AG08395 (cell line): ENCODE measurements around the gene GRAMD1B.
A peak's percentile ranks its signal among the peaks of the same experiment; 100 is the strongest.

ENCODE experiments used
- DNase-seq: peaks from one replicate; pipeline ENCODE4 v3.0.0; 2012; ENCODE audit warnings: mixed read lengths, low spot score

GRAMD1B gene

GRCh38 chr11:123409456-123410217 is 20.4 kb upstream of the GRAMD1B start:
- no peak for DNase-seq

DNA sequence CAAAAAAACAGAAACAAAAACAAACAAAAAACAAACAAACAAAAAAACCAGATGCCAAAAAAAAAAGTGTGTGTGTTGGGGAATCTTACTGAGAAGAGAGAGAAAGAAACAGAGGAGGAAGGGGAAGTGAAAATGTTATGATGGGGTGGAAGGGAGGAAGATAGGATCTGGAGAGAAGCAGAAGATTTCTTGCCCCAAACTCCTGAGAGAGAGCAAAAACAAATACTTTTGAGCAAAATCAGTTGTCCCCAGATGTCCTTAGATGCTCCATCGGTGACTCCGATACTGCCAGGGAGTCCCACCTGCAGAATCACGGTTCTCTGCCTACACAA is 19.9 kb upstream of the GRAMD1B start:
- no peak for DNase-seq

- DNase-seq = no peak
Observed at GRCh38 chr11:123413636-123414035, 16.4 kb upstream of the GRAMD1B start.

- no peak for DNase-seq
Observed at GRCh38 chr11:123416566-123416965, 13.5 kb upstream of the GRAMD1B start.

GRCh38 chr11:123418351-123419114 is 11.5 kb upstream of the GRAMD1B start:
- no peak for DNase-seq

GRCh38 chr11:123419731-123420452 is 10.2 kb upstream of the GRAMD1B start:
- DNase-seq = no peak

GRCh38 chr11:123421589-123421988 is 8.5 kb upstream of the GRAMD1B start:
- DNase-seq = no peak

DNA sequence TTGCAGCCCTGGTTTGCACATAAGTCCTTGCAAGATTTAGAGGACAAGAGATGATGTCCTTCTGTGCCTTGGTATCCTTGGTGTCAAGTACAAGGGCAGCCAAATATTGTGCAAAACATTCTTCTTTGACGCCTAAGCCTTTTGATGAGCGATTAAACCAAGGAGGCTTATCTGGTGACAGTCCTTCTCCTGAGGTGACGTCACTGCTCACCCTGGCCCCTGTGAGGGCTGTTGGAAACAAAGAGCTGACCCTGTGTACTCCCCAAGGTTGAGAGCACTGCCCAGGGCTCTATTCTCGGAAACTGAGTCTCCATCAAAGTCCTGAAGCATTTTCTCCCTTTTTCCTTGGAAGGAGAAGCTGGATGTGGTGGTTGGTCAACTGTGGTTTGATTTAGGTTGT is 4.7 kb upstream of the GRAMD1B start:
- DNase-seq = no peak

- no peak for DNase-seq
Observed at GRCh38 chr11:123426789-123427188, 3.3 kb upstream of the GRAMD1B start.

DNA sequence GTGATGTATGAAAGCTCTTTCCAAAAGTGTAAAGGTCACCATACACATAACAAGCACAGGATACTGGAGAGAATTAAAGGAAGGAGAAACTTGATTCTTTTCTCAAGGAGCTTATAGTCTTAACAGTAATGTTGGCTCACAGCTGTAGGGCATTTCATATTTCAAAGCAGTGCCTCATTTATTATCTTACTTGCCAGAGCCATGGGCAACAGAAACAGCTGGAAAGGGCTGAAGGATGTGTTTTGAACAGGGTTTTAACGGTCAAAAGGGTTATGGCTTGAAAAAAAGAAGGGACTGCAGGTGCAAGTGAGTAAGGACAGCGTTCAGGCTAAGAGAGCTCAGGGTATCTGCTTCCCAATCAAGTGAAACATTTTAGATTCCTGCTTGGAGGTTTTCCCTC is 2.7 kb upstream of the GRAMD1B start:
- DNase-seq = no peak

GRCh38 chr11:123428116-123428715 is 1.9 kb upstream of the GRAMD1B start:
- no peak for DNase-seq

DNA sequence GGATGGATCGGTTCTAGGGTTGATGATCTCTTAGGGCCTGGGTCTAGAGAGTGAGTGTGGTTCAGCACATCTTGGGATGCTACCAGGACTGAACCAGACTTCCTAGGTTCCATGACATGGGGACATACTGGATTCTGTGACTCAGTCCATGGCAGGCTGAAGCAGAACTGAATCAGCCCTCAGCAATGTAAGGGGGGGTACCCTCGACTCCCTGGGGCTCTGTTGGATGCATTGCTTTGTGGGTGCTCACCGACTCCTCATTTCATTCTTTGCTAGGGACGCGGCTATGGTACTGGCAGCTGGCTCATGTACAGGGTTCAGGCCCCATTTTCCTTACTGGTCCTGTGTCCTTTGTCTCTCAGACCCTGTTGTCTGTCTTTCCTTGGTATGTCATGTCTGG is 733 bp upstream of the GRAMD1B start:
- DNase-seq = peak; percentile 90

- DNase-seq = peak; percentile 51
Observed at GRCh38 chr11:123430721-123431497, 840 bp downstream of the GRAMD1B start.

DNA sequence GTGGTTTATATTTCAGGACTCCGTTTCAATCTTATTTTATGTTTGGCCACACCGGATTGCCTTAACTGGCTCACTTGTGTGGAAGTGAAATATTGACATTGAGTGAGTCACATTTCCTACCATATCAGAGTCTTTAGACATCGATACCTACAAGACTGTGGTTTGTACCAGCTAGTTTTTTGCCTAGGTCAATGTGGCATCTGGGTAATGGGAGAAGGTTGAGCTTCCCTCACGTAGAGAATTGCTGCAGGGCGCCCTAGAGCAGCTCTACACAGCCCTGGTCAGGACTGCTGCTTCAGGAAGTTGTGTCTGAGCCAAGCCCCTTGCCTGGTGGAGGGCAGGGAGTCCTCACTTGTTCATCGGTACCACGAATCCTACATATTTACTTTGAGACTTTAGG is 1.6 kb downstream of the GRAMD1B start:
- no peak for DNase-seq

- peak; percentile 28 for DNase-seq
Observed at GRCh38 chr11:123434262-123434661, 4.2 kb downstream of the GRAMD1B start.

DNA sequence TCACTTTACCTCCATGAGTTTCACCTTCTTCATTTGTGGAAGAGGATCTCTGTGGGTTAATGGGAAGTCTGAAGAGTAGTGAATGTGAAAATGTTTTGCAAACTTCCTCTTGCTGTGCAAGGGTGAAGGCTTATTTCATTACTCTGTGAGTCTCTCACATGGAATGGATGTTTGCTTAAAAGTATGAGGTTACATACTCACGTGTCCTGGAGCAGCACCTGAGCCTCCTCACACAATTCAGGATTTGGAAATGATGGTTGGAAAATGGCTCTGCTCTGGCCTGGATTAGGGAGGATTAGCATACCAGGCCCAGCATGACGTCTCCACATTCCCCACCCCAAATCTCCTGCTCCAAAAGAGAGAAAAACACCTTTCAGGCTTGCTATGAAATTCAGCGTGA is 4.8 kb downstream of the GRAMD1B start:
- no peak for DNase-seq

GRCh38 chr11:123437236-123437979 is 7.3 kb downstream of the GRAMD1B start:
- DNase-seq = no peak

- peak; percentile 24 for DNase-seq
Observed at GRCh38 chr11:123438131-123438627, 8.1 kb downstream of the GRAMD1B start.

- DNase-seq = no peak
Observed at GRCh38 chr11:123439616-123440015, 9.5 kb downstream of the GRAMD1B start.

- DNase-seq = no peak
Observed at GRCh38 chr11:123441161-123441560, 11.1 kb downstream of the GRAMD1B start.
